Panc1 (cell line): ENCODE measurements around the gene UCP3. TPM values are rescaled to one million over a fixed set of nuclear protein-coding genes. Genes with fewer than 3 reads are reported as not detected.

Experiments
- ATAC-seq: fragments of 200-7000 bp; cut with Tn5 transposase; 2 replicates; pipeline ENCODE4 v1.9.1; 2020; ENCODE audit warnings: mild to moderate bottlenecking, moderate library complexity
- BruUV-seq: library from RNA; stranded (reverse); fragments of 400-500 nt; replicated peaks from 2 replicates; lab custom pipeline; 2021; lab: Mats Ljungman, UMichigan
- CTCF ChIA-PET: fragments of 300-600 bp; sonication (Branson Sonifier 250); formaldehyde crosslinking; loops from one replicate; lab custom pipeline; 2022; ENCODE audit warnings: antibody characterized with exemption; lab: Charles Lee
- POLR2A ChIA-PET: fragments of 300-600 bp; sonication (Branson Sonifier 250); formaldehyde crosslinking; loops from one replicate; lab custom pipeline; 2022; ENCODE audit warnings: antibody characterized with exemption; lab: Charles Lee
- DNase-seq: peaks from one replicate; pipeline ENCODE4 v3.0.0-alpha.2; 2010; ENCODE audit warnings: low read depth, low spot score
- H3K27ac ChIP-seq: 2 replicates; pipeline ENCODE4 v1.5.1; 2011; ENCODE audit warnings: mild to moderate bottlenecking, low read length, inconsistent platforms
- H3K27me3 ChIP-seq: fragments of 200-500 bp; sonication (Bioruptor generic); 2 replicates; pipeline ENCODE4 v1.6.0; 2014; ENCODE audit warnings: low read length, inconsistent platforms; ENCODE audit not compliant: control insufficient read depth, insufficient read depth
- H3K36me3 ChIP-seq: fragments of 200-500 bp; sonication (Bioruptor generic); 2 replicates; pipeline ENCODE4 v1.5.1; 2014; ENCODE audit warnings: inconsistent platforms, mild to moderate bottlenecking, low read length, moderate library complexity; ENCODE audit not compliant: control insufficient read depth, insufficient read depth
- H3K4me1 ChIP-seq: 2 replicates; pipeline ENCODE4 v1.5.1; 2011; ENCODE audit warnings: inconsistent platforms, mild to moderate bottlenecking, low read length, moderate library complexity; ENCODE audit not compliant: control insufficient read depth, insufficient read depth
- H3K4me3 ChIP-seq, 2 experiments: 2 replicates each; pipeline ENCODE4 v1.5.1; 2011 to 2012; ENCODE audit warnings: low read depth in 2 of 2, low read length in 2 of 2, mild to moderate bottlenecking in 2 of 2, inconsistent platforms in 1 of 2, moderate library complexity in 1 of 2
- H3K9me3 ChIP-seq: fragments of 200-500 bp; sonication (Bioruptor generic); 2 replicates; pipeline ENCODE4 v1.5.1; 2014; ENCODE audit warnings: low read depth, mild to moderate bottlenecking, inconsistent platforms, low read length, moderate library complexity; ENCODE audit not compliant: control insufficient read depth, insufficient read depth
- POLR2AphosphoS5 ChIP-seq: IDR thresholded peaks from 2 replicates; pipeline ENCODE4 v1.6.1; 2012; ENCODE audit warnings: mild to moderate bottlenecking, low read depth, low read length, moderate library complexity
- SIN3A ChIP-seq: IDR thresholded peaks from 2 replicates; pipeline ENCODE4 v1.6.1; 2012; ENCODE audit warnings: low read depth, mild to moderate bottlenecking, low read length, moderate library complexity, borderline replicate concordance; ENCODE audit not compliant: insufficient read depth
- TCF7L2 ChIP-seq: IDR thresholded peaks from 2 replicates; pipeline ENCODE4 v1.6.1; 2011; ENCODE audit warnings: mild to moderate bottlenecking, low read depth, low read length, inconsistent platforms
- in situ Hi-C: cut with HindIII; loops from 2 replicates; pipeline ENCODE4 v1.10.0; 2016; ENCODE audit warnings: low sequenced_read_pairs, low pct_unique_long_range_greater_than_20kb
- intact Hi-C: fragments of 100-400 bp; cut with micrococcal nuclease; formaldehyde crosslinking; loops from one replicate; pipeline ENCODE4 v1.10.0; 2022; ENCODE audit not compliant: unreplicated experiment
- total RNA-seq: library from RNA; stranded (reverse); gene quantifications from one replicate; pipeline ENCODE4 v1.2.1, GENCODE V29; 2021; ENCODE audit not compliant: unreplicated experiment
- TF ChIP-seq, protein P1 (sequence below), 2 experiments: IDR thresholded peaks; 2 replicates each; pipeline ENCODE4 v1.6.1; 2011 to 2012; ENCODE audit warnings: low read depth in 2 of 2, control low read depth in 1 of 2, low read length in 1 of 2, mild to moderate bottlenecking in 1 of 2, moderate library complexity in 1 of 2; ENCODE audit not compliant: insufficient read depth in 1 of 2
- TF ChIP-seq, protein P2 (sequence below): fragments of 450-650 bp; IDR thresholded peaks from 2 replicates; pipeline ENCODE4 v1.5.1; 2017; ENCODE audit warnings: mild to moderate bottlenecking

UCP3 gene
- total RNA-seq, 1 experiment from 2014 or later, result 0.46 TPM

DNA sequence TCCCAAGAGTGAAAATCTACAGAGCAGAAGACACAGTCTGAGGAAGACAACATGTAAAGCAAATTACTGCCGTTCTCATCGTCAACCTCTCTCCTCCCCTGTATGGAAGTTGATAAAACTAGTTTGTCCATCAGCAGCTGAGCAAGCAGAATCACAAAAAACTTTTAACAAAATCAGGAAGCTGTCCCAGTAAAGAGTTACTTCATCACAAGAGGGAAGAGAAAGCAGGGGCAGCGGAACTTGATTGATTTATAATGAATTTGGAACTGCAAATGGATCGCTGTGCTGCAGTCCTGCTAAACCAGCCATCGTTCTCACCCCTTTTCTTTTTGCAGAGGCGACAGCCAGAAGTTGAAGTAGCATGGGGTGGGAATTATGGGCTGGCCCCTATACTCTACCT, 13.7 kb upstream of the UCP3 start:
- no peak overlapping the region for H3K4me3 ChIP-seq
- H3K9me3 ChIP-seq, result no peaks in the 10 kb centered on the region
- in situ Hi-C loops (no loop called here), intact Hi-C loops (no loop called here)
- TF ChIP-seq, protein P1, sequence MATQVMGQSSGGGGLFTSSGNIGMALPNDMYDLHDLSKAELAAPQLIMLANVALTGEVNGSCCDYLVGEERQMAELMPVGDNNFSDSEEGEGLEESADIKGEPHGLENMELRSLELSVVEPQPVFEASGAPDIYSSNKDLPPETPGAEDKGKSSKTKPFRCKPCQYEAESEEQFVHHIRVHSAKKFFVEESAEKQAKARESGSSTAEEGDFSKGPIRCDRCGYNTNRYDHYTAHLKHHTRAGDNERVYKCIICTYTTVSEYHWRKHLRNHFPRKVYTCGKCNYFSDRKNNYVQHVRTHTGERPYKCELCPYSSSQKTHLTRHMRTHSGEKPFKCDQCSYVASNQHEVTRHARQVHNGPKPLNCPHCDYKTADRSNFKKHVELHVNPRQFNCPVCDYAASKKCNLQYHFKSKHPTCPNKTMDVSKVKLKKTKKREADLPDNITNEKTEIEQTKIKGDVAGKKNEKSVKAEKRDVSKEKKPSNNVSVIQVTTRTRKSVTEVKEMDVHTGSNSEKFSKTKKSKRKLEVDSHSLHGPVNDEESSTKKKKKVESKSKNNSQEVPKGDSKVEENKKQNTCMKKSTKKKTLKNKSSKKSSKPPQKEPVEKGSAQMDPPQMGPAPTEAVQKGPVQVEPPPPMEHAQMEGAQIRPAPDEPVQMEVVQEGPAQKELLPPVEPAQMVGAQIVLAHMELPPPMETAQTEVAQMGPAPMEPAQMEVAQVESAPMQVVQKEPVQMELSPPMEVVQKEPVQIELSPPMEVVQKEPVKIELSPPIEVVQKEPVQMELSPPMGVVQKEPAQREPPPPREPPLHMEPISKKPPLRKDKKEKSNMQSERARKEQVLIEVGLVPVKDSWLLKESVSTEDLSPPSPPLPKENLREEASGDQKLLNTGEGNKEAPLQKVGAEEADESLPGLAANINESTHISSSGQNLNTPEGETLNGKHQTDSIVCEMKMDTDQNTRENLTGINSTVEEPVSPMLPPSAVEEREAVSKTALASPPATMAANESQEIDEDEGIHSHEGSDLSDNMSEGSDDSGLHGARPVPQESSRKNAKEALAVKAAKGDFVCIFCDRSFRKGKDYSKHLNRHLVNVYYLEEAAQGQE (IDR thresholded peaks at IDR 0.05; ENCODE audit: insufficient read depth in 1 of 2, low read depth in 2 of 2, low read length in 1 of 2), result no peak
- TF ChIP-seq POLR2AphosphoS5, result no peak
- TF ChIP-seq, protein P2, sequence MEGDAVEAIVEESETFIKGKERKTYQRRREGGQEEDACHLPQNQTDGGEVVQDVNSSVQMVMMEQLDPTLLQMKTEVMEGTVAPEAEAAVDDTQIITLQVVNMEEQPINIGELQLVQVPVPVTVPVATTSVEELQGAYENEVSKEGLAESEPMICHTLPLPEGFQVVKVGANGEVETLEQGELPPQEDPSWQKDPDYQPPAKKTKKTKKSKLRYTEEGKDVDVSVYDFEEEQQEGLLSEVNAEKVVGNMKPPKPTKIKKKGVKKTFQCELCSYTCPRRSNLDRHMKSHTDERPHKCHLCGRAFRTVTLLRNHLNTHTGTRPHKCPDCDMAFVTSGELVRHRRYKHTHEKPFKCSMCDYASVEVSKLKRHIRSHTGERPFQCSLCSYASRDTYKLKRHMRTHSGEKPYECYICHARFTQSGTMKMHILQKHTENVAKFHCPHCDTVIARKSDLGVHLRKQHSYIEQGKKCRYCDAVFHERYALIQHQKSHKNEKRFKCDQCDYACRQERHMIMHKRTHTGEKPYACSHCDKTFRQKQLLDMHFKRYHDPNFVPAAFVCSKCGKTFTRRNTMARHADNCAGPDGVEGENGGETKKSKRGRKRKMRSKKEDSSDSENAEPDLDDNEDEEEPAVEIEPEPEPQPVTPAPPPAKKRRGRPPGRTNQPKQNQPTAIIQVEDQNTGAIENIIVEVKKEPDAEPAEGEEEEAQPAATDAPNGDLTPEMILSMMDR, result no peak
- no peak for TF ChIP-seq TCF7L2
- TF ChIP-seq SIN3A, result no peak
- no peak overlapping the region for H3K27ac ChIP-seq
- DNase-seq (no peak), ATAC-seq (no peak)
- H3K27me3 ChIP-seq, result no peaks in the 10 kb centered on the region
- no TSS peak for BruUV-seq
- POLR2A ChIA-PET, result interaction anchor here (0.6 kb wide), 1 partner anchor 22 kb away, joined by 3 read pairs; no protein-coding TSS in a partner anchor
- no peaks in the 10 kb centered on the region for H3K4me1 ChIP-seq
- CTCF ChIA-PET, result no interaction called here
- no peaks in the 10 kb centered on the region for H3K36me3 ChIP-seq

GRCh38 chr11:74021998-74022397, 13.1 kb upstream of the UCP3 start:
- no peaks in the 10 kb centered on the region for H3K4me1 ChIP-seq
- POLR2A ChIA-PET, result no interaction called here
- DNase-seq (no peak), ATAC-seq (no peak)
- no peaks in the 10 kb centered on the region for H3K27me3 ChIP-seq
- CTCF ChIA-PET, result no interaction called here
- no TSS peak for BruUV-seq
- H3K27ac ChIP-seq, result no peak overlapping the region
- intact Hi-C loops (no loop called here), in situ Hi-C loops (no loop called here)
- H3K4me3 ChIP-seq, result no peak overlapping the region
- H3K9me3 ChIP-seq, result no peaks in the 10 kb centered on the region
- TF ChIP-seq, protein P1 (IDR thresholded peaks at IDR 0.05; ENCODE audit: insufficient read depth in 1 of 2, low read depth in 2 of 2, low read length in 1 of 2), result no peak
- TF ChIP-seq SIN3A, result no peak
- TF ChIP-seq TCF7L2, result no peak
- TF ChIP-seq POLR2AphosphoS5, result no peak
- TF ChIP-seq, protein P2, result no peak
- no peaks in the 10 kb centered on the region for H3K36me3 ChIP-seq
